Measurements from ENCODE around the gene AKAP8L.

AKAP8L gene

DNA sequence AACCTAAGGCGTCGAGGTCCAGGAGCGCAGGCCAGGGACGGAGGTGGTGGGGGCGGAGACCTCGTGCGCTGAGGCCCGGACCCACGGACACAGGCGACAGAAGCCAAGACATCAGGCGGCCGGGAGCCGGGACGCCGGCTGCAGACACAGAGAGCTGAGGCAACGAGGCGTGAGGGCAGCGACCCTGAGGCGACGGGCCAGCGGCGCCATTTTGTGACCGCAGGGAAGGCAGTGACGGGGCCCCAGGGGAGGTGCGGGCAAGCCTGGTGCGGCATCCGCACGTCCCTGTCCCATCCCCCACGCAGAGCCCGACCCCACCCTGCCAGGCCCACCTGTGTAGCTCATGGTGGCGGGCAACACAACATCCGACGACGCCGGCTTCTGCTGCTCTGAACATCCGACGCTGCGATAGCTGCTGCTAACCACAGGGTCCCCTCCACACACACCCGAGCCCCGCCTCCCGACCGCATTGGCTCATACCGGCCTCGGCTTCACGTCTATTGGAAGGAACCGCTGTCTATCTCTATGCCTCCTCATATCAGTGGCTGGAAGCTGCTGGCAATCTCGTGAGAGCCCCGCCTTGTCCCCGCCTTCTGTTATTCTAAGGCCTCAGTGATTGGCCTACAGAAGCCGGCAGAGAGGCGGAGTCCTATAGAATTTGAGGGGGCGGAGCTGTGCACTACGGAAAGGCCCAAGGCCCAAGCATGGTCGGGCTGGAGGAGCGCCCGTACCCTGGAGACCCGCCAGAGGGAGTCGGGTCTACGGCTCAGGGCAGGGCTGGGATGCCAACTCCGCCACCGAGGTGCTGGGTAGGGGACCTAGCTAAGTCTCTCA lies at the start of gene AKAP8L:
AKAP8L (minus strand) TSS at position 410 of the 834 bp plus-strand sequence; CDS start at position 345, 65 bp downstream.
- Histone ChIP-seq H3K27ac (peak within 1 kb of the TSS; percentile 86), H3K4me3 (peak within 1 kb of the TSS; percentile 99), H3K9me3 (ENCODE audit: low read depth, low read length) (peaks cover 6% of the 10 kb centered on the region; the same call in 1 of the 2 replicates), H3K36me3 (ENCODE audit: insufficient read depth, low read length) (peaks cover 42% of the 10 kb centered on the region), H3K9ac (ENCODE audit: insufficient read length) (peak within 1 kb of the TSS; percentile 97)
- DNase-seq (ENCODE audit: low read depth, low spot score), result peak; percentile 98
- TF ChIP-seq EZH2 (IDR thresholded peaks at IDR 0.05), result no peak
- TF ChIP-seq POLR2AphosphoS5 (IDR thresholded peaks at IDR 0.05; ENCODE audit: borderline replicate concordance, low read depth, low read length), result peak; percentile 91; the same call in 1 of the 2 replicates
- TF ChIP-seq FOXP2 (optimal IDR thresholded peaks at IDR 0.05; ENCODE audit: control extremely low read depth, extremely low read length, insufficient read depth), result no peak

- Histone ChIP-seq H3K27ac (no peak overlapping the region), H3K9ac (ENCODE audit: insufficient read length) (no peak overlapping the region), H3K36me3 (ENCODE audit: insufficient read depth, low read length) (no peaks in the 10 kb centered on the region), H3K9me3 (ENCODE audit: low read depth, low read length) (no peaks in the 10 kb centered on the region), H3K4me3 (no peak overlapping the region)
- no peak for DNase-seq (ENCODE audit: low read depth, low spot score)
- TF ChIP-seq FOXP2 (optimal IDR thresholded peaks at IDR 0.05; ENCODE audit: control extremely low read depth, extremely low read length, insufficient read depth) (no peak), EZH2 (IDR thresholded peaks at IDR 0.05) (no peak), POLR2AphosphoS5 (IDR thresholded peaks at IDR 0.05; ENCODE audit: borderline replicate concordance, low read depth, low read length) (no peak)
These were observed 49.0 kb upstream of the AKAP8L start for GRCh38 chr19:15467734-15468214.

DNA sequence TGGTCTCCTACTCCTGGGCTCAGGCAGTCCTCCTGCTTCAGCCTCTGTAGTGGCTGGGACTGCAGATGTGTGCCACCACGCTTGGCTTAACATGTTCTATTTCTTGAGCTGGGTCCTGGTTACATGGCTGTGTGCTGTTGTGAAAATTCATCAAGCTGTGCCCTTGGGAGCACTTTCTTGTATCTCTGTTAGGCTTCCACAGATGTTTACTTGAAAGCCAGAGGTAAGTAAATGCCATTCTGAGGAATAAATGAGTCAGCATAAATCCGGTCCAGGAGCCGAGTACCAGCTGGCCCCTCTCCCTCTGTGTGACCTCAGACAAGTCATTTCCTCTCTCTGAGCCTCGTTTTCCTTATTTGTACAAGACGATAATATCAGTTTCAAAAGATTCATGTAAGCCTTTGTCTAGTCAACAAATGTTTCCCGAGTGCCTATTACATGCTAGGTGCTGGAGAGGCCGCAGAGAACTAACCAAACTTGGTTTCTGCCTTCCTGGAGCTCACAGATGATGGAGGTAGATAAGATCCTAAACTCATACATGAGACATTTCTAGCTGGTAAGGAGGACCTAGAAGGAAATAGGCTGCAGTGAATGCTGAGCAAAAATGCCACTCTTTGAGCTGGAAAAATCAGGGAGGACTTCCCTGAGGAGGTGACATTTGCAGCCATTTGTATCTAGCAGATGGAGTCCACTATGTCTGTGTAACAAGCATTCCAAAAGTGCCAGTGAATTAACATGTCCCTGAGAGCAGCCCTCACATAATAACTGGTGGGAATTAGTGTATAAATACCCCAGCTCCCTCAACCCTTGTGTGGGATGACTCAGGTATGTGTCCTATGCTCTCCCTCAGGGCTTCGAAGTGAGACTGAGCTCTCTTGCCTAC lies 48.3 kb upstream of the AKAP8L start:
- no peak overlapping the region for H3K4me3 ChIP-seq
- DNase-seq (ENCODE audit: low read depth, low spot score), result no peak

GRCh38 chr19:15464394-15465385 lies 45.9 kb upstream of the AKAP8L start, which contains the start of gene RASAL3:
TSS of gene RASAL3 (minus strand) at chr19:15464544. CDS start at chr19:15464358, 186 bp downstream.
- no peaks in the 10 kb centered on the region for H3K9me3 ChIP-seq (ENCODE audit: low read depth, low read length)
- H3K27ac ChIP-seq, result no peak within 1 kb of the TSS
- no peak for DNase-seq (ENCODE audit: low read depth, low spot score)
- H3K36me3 ChIP-seq (ENCODE audit: insufficient read depth, low read length), result no peaks in the 10 kb centered on the region
- TF ChIP-seq FOXP2 (optimal IDR thresholded peaks at IDR 0.05; ENCODE audit: control extremely low read depth, extremely low read length, insufficient read depth), result no peak
- no peak for TF ChIP-seq EZH2 (IDR thresholded peaks at IDR 0.05)
- no peak for TF ChIP-seq POLR2AphosphoS5 (IDR thresholded peaks at IDR 0.05; ENCODE audit: borderline replicate concordance, low read depth, low read length)
- H3K4me3 ChIP-seq, result no peak within 1 kb of the TSS
- H3K9ac ChIP-seq (ENCODE audit: insufficient read length), result no peak within 1 kb of the TSS

More for the DNA sequence above, 48.3 kb upstream of the AKAP8L start:
- no peaks in the 10 kb centered on the region for H3K36me3 ChIP-seq (ENCODE audit: insufficient read depth, low read length)
- no peak for TF ChIP-seq POLR2AphosphoS5 (IDR thresholded peaks at IDR 0.05; ENCODE audit: borderline replicate concordance, low read depth, low read length)
- no peak for TF ChIP-seq FOXP2 (optimal IDR thresholded peaks at IDR 0.05; ENCODE audit: control extremely low read depth, extremely low read length, insufficient read depth)
- no peak for TF ChIP-seq EZH2 (IDR thresholded peaks at IDR 0.05)
- H3K27ac ChIP-seq, result no peak overlapping the region
- no peak overlapping the region for H3K9ac ChIP-seq (ENCODE audit: insufficient read length)
- no peaks in the 10 kb centered on the region for H3K9me3 ChIP-seq (ENCODE audit: low read depth, low read length)

GRCh38 chr19:15463861-15464371 lies 45.1 kb upstream of the AKAP8L start:
- no peak overlapping the region for H3K4me3 ChIP-seq
- H3K36me3 ChIP-seq (ENCODE audit: insufficient read depth, low read length), result no peaks in the 10 kb centered on the region
- TF ChIP-seq FOXP2 (optimal IDR thresholded peaks at IDR 0.05; ENCODE audit: control extremely low read depth, extremely low read length, insufficient read depth) (no peak), POLR2AphosphoS5 (IDR thresholded peaks at IDR 0.05; ENCODE audit: borderline replicate concordance, low read depth, low read length) (no peak), EZH2 (IDR thresholded peaks at IDR 0.05) (no peak)
- no peak for DNase-seq (ENCODE audit: low read depth, low spot score)
- H3K9me3 ChIP-seq (ENCODE audit: low read depth, low read length), result no peaks in the 10 kb centered on the region
- no peak overlapping the region for H3K27ac ChIP-seq
- H3K9ac ChIP-seq (ENCODE audit: insufficient read length), result no peak overlapping the region

DNA sequence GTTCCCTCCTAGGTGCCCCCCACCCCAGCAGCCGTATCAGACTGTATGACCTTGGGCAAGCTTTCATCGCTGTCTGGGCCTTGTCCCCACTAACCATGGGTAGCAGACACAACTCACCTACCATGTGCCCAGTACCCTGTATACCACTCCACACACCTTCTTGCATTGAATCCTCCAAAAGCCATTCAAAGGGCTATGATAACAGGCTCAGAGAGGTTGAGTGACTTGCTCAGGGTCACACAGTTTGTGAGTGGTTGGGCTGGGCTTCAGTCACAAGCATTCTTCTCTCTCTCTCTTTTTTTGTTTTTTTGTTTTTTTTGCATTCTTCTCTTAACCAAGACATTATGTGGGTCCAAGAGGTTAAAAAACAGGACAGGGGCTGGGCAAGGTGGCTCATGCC lies 42.9 kb upstream of the AKAP8L start:
- Histone ChIP-seq H3K27ac (no peak overlapping the region), H3K9me3 (ENCODE audit: low read depth, low read length) (no peaks in the 10 kb centered on the region), H3K36me3 (ENCODE audit: insufficient read depth, low read length) (no peaks in the 10 kb centered on the region), H3K4me3 (no peak overlapping the region), H3K9ac (ENCODE audit: insufficient read length) (no peak overlapping the region)
- DNase-seq (ENCODE audit: low read depth, low spot score), result no peak
- TF ChIP-seq FOXP2 (optimal IDR thresholded peaks at IDR 0.05; ENCODE audit: control extremely low read depth, extremely low read length, insufficient read depth) (no peak), POLR2AphosphoS5 (IDR thresholded peaks at IDR 0.05; ENCODE audit: borderline replicate concordance, low read depth, low read length) (no peak), EZH2 (IDR thresholded peaks at IDR 0.05) (no peak)
